Stimulated activated CD4-positive, alpha-beta T cell treated with anti-CD3 and anti-CD28 coated beads, TNF-alpha, amount 100 ng/mL, for 1 hour (primary cell): ENCODE data around the gene IFITM1.
"Not testable (repeated sequence)": the region's sequence is repeated elsewhere in the genome, so short reads cannot be mapped to it uniquely, and the experiment has no call there.

Source experiments
- DNase-seq, 3 donors: peaks; one replicate each; pipeline ENCODE4 v3.0.0-alpha.2; 2020; ENCODE audit warnings: low read depth in 3 of 3, low spot score in 1 of 3

IFITM1 gene

DNA sequence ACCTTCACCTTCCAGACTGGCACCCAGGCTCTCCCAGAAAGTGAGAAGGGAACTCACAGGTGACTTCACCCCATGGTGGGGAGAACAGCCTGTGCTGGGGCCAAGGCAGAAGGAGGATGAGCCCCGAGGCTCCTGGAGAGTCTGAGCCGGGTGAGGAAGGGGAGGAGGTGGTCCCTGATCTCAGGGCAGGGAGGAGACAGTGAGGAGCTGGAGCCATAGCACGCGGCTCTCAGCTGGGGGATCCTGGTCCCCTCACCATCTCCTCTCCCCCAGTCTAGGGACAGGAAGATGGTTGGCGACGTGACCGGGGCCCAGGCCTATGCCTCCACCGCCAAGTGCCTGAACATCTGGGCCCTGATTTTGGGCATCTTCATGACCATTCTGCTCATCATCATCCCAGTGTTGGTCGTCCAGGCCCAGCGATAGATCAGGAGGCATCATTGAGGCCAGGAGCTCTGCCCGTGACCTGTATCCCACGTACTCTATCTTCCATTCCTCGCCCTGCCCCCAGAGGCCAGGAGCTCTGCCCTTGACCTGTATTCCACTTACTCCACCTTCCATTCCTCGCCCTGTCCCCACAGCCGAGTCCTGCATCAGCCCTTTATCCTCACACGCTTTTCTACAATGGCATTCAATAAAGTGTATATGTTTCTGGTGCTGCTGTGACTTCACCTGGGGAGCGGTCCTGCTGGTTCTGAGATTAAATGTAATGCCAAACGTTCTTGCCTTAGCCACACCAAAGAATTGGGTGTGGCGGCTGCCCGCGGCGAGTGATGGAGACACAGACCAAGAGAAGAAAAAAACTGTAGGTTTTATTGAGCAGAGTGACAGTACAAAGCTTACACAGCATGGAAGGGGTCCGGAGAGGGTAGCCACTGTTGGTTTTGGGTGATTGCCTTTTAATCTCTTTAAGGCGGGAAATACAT lies 4.8 kb upstream of the IFITM1 start:
- not testable (repeated sequence) for DNase-seq

- DNase-seq: not testable (repeated sequence)
These were observed 3.8 kb upstream of the IFITM1 start for GRCh38 chr11:309979-310572.

- DNase-seq: not testable (repeated sequence)
These were observed 2.7 kb upstream of the IFITM1 start for GRCh38 chr11:311013-311748.

DNA sequence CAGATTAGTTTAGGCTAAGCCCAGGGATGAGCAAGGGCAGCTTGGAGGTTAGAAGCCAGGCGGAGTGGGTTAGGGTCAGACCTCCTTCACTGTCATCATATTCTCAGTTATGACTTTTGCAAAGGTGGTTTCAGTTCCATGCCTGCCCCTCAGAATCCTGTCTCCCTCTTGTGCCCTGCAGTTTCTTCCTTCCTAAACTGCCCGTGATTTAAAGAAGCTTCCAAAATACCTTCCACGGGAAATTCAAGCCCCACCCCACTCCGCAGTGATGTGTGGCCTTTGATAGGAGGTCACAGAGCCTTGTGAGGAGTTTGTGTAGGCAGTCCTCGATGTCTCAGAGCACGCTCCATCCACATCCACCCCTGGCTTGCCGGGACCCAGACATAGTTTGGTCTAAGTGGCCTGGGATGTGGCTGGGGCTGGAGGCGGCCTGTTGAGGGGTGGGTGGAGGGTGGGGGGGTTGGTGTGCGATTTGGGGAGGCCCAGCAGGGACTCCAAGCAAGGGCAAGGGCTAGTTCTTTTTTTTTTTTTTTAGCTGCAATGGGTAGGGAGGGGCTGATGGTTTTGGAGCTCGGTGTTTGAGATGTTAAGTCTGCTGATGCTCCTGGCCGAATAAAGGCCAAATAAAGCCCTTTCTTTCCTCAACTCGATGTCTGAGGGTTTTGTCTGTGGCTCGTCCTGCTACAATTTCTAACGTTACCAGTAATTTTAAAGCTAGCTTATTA lies 1.6 kb upstream of the IFITM1 start:
- DNase-seq: no peak

DNA sequence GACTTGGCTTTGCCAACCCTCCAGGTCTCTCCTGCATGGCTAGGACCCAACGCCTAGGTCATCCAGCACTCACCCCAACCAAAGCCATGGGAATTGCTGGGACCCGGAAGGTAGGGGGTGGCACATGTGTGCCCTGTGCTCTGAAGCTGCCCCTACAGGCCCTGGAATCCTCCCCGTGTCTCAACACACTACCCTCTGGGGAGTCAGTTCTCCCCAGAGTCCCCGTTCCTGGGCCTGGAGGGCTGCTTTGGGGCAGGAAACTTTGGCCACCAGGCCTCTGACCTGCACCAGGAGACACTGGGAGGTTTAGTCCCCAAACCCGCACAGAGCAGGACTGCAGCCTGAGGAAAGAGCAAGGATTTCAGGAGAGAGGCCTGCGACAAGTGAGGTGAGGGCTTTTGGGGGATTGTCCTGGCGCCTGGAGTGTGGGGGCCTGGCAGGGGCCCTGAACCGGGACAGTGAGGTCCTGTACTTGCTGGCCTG lies 495 bp upstream of the IFITM1 start:
- DNase-seq: no peak

DNA sequence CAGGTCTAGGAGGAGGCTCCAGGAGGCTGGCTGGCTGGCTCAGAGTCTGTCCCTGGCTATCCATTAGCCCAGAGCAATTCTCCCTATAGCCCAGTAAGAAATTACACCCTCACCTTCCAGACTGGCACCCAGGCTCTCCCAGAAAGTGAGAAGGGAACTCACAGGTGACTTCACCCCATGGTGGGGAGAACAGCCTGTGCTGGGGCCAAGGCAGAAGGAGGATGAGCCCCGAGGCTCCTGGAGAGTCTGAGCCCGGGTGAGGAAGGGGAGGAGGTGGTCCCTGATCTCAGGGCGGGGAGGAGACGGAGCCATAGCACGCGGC lies 675 bp downstream of the IFITM1 start:
- DNase-seq: not testable (repeated sequence)

DNA sequence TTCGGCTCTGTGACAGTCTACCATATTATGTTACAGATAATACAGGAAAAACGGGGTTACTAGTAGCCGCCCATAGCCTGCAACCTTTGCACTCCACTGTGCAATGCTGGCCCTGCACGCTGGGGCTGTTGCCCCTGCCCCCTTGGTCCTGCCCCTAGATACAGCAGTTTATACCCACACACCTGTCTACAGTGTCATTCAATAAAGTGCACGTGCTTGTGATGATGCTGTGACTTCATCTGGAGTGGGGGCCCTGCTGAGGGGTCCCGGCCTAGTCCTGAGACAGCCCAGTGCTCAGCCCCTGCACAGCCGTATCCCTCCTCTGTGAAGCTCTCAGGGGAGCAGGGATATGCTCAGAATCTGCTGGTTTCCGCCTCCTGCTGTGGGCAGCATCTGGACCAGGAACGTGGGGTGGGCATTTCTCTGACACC lies 1.2 kb downstream of the IFITM1 start:
- no peak for DNase-seq

GRCh38 chr11:315516-315994 lies 1.7 kb downstream of the IFITM1 start:
- DNase-seq: no peak

GRCh38 chr11:316031-316701 lies 2.3 kb downstream of the IFITM1 start:
- no peak for DNase-seq

- no peak for DNase-seq
These were observed 3.1 kb downstream of the IFITM1 start for GRCh38 chr11:316891-317301.

DNA sequence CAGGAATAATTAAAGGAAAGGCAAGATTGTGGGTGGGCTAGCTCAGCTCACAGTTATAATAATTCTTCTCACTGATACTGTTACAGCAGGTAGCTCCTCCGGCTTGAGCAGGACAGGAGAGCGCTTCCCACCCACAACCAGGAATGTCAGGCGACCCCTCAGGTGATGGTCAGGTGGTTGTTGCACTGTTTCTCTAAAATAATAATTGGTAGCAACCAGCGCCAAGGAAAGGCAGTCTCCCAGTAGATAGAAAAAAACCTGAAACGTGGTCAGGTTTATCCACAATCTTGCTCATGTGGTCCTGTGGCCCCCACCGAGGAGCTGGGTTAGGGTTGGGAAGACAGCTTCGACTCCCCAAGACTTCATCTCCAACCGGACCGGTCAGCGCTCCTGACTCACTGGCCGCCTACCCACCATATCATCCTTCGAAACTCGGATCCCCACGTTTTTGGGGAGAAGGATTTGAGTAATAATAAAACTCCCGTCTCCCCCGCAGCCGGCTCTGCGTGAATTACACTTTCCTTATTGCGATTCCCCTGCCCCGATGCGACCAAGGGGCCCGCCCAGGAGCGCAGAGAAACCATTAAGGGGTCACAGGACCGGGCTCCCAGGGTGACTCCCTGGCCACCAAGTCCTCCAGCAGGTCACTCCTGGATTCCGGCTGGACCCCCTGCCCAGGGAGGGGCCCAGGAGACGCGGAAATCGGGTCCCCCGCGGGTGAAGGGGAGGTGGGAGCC lies 4.0 kb downstream of the IFITM1 start:
- not testable (repeated sequence) for DNase-seq

DNA sequence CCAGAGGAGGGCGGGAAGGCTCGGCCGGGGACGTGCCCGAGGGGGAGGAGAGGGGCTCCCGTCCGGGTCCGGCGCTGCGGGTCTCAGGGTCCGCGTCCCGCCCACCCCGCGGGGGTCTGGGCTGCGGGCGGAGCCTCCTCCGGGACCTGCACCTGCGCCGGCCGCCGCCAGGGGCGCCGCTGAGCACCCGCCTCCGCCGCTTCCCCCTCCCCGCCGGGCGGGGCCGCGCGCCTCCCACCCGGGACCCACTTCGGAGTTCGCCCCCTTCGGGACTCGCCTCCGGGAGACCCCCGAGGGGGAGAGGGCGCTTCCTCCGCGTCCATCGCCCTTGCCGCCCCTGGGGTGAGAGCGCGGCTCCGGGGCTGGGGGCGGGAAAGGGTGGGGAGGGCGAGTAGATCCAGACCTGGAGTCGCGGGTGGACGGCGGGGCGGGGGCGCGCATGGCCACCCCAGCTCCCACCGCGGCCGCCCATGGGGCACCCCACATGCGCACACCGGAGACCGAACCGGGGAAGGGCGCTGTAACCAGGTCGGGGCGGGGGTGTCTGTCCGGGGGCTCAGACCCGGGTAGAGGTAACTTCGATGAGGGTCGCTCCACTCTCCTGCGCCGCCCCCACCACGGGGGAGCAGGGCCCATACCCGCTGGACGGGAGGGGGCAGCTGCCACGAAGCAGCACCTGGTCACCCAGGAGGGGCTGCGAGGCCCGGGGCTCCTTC lies 4.7 kb downstream of the IFITM1 start:
- not testable (repeated sequence) for DNase-seq

DNA sequence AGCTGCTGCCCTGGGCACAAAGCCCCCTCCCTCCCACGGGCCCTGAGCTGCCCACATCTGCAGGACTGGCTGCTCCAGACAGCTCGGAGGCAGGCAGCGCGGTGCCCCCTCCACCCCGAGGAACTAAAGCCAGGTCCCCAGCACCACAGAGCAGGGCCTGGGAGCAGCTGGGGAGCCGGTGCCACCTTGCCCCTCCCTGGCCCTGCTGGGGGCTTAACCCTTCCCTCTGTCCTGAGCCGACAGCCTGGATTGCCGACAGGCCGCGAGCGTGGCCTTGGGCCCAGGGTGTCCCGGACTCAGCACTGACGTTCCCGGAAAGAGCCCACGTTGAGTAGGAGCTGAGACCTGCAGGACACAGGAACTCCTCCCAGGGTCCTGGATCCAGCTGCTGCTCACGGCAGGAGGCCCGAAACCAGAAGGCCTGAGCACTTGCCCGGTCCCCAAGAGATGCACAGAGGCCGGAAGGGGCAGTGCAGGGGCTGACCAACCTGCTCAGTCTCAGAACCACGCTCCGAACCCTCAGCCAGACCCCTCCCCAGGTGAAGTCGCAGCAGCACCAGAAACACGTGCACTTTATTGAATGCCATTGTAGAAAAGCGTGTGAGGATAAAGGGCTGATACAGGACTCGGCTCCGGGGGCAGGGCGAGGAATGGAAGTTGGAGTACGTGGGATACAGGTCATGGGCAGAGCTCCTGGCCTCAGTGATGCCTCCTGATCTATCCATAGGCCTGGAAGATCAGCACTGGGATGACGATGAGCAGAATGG lies 5.5 kb downstream of the IFITM1 start:
- not testable (repeated sequence) for DNase-seq

GRCh38 chr11:319888-320273 lies 6.0 kb downstream of the IFITM1 start:
- not testable (repeated sequence) for DNase-seq

- DNase-seq: no peak
These were observed 10.3 kb downstream of the IFITM1 start for GRCh38 chr11:324156-324555.

GRCh38 chr11:324593-325517 lies 11.0 kb downstream of the IFITM1 start:
- DNase-seq: not testable (repeated sequence)
